Measurements from ENCODE around the gene THOC6. TPM values are rescaled to one million over a fixed set of nuclear protein-coding genes. Genes with fewer than 3 reads are reported as not detected.

Gene THOC6
- total RNA-seq, 1 donor from 2014 or later, result 17.0 TPM

DNA sequence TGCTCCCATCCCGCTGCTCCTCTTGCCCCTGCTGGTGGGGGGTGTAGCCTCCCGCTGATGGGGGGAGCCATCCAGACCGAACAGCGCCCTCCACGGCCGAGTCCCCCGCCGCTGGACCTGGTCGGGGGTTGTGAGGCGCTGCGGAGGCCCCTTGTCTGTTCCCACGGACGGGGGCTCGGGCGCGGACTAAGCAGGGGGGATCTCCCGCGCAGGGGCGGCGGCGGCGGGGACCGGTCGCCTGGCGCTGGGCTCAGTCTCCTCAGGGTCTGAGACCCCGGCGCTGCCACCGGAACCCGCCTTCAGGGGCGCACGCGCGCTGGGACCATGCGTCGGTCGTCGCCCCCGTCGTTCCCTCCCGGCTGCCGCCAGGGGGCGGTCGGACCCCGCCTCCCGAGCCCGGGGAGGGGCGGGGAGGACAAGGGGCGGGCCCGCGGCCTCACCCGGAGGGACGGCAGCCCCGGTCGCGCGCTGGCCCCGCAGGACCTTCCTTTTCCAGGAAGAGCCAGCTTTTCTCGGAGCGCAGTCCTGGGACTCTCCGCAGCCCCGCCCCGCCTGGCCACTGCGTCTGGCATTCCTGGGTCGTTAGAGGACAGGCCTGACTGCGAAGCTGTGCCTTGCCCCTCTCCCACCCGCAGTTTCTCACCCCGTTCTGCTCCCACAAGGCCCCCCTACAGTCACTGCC is 35.3 kb downstream of the THOC6 start:
- DNase-seq (ENCODE audit: low read depth), result peak; percentile 47
- TF ChIP-seq, protein P1, sequence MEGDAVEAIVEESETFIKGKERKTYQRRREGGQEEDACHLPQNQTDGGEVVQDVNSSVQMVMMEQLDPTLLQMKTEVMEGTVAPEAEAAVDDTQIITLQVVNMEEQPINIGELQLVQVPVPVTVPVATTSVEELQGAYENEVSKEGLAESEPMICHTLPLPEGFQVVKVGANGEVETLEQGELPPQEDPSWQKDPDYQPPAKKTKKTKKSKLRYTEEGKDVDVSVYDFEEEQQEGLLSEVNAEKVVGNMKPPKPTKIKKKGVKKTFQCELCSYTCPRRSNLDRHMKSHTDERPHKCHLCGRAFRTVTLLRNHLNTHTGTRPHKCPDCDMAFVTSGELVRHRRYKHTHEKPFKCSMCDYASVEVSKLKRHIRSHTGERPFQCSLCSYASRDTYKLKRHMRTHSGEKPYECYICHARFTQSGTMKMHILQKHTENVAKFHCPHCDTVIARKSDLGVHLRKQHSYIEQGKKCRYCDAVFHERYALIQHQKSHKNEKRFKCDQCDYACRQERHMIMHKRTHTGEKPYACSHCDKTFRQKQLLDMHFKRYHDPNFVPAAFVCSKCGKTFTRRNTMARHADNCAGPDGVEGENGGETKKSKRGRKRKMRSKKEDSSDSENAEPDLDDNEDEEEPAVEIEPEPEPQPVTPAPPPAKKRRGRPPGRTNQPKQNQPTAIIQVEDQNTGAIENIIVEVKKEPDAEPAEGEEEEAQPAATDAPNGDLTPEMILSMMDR (IDR thresholded peaks at IDR 0.05; ENCODE audit: insufficient read depth, low read length, poor library complexity, severe bottlenecking), result no peak
- Histone ChIP-seq H3K27me3 (ENCODE audit: control insufficient read depth, insufficient read depth, low read length) (no peaks in the 10 kb centered on the region), H3K36me3 (ENCODE audit: control insufficient read depth, insufficient read depth, low read length) (peaks cover 1% of the 10 kb centered on the region), H3K4me3 (ENCODE audit: low read depth, low read length) (peak overlapping the region; percentile 73)

DNA sequence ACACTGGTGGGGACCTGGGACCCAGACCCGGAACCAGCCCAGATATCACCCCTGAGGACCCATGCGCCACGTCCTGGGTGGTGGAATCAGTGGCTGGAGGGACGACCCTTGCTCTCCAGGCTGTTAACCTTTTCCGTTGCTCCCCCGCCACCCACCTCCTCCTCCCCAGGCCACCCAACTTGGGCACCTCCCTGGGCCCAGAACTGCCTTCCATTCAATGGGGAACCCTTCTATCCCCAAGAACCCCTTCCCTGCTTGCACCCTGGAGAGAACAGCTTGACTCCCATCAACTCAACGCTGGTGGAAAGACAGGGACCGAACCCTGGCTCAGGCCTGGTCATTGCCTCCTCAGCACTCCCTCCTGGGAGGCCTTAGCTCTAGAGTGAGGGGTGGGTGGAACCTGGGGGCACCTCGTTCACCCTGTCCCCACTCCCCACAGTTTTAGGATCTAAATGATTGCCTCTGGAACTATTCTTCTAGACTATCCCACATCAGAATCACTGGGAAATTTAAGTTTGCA is 35.9 kb downstream of the THOC6 start:
- H3K36me3 ChIP-seq (ENCODE audit: control insufficient read depth, insufficient read depth, low read length), result peaks cover 1% of the 10 kb centered on the region
- H3K4me3 ChIP-seq (ENCODE audit: low read depth, low read length), result peak overlapping the region; percentile 73
- no peaks in the 10 kb centered on the region for H3K27me3 ChIP-seq (ENCODE audit: control insufficient read depth, insufficient read depth, low read length)
- TF ChIP-seq, protein P1 (IDR thresholded peaks at IDR 0.05; ENCODE audit: insufficient read depth, low read length, poor library complexity, severe bottlenecking), result no peak
- DNase-seq (ENCODE audit: low read depth), result no peak

DNA sequence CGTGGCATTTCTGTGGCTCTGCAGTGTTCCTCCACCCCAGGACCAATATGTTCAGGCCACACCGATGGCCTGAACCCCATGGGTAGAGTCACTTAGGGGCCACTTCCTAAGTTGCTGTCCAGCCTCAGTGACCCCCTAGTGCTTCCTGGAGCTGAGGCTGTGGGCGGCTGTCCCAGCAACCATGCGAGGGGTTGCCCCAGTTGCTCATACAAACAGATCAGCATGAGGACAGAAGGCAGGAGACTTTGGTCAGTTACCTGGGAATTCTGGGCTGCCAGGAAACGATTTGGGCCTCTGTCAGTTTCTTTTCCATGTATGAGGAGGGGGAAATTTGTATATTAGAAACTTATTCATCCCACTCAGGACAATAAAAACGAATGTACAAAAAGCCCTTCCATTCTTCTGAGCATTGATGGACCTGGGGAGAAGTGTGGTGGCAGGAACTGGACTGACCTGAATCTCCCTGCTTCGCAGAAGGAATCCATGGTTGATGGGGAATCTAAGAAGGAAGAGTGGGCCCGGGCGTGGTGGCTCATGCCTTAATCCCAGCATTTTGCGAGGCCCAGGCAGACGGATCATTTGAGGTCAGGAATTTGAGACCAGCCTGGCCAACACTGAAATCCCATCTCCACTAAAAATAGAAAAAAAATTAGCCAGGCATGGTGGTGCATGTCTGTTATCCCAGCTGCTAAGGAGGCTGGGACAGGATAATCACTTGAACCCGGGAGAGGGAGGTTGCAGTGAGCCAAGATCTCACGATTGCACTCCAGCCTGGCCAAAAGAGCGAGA is 36.7 kb downstream of the THOC6 start:
- H3K27me3 ChIP-seq (ENCODE audit: control insufficient read depth, insufficient read depth, low read length), result no peaks in the 10 kb centered on the region
- no peaks in the 10 kb centered on the region for H3K36me3 ChIP-seq (ENCODE audit: control insufficient read depth, insufficient read depth, low read length)
- H3K4me3 ChIP-seq (ENCODE audit: low read depth, low read length), result no peak overlapping the region
- DNase-seq (ENCODE audit: low read depth), result no peak
- TF ChIP-seq, protein P1 (IDR thresholded peaks at IDR 0.05; ENCODE audit: insufficient read depth, low read length, poor library complexity, severe bottlenecking), result no peak

DNA sequence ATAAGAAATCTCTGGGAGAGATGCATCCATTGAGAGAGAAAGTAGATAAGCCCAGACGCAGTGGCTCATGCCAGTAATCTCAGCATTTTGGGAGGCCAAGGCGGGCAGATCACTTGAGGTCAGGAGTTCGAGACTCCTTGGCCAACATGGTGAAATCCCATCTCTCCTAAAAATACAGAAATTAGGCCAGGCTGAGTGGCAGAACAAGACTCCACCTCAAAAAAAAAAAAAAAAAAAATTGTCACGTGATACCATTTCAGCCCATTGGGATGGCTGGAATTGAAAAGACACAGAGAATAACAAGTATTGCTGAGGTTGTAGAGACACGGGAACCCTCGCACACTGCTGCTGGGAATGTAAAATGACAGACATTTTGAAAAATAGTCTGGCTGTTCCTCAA is 38.7 kb downstream of the THOC6 start:
- no peak overlapping the region for H3K4me3 ChIP-seq (ENCODE audit: low read depth, low read length)
- DNase-seq (ENCODE audit: low read depth), result no peak
- TF ChIP-seq, protein P1 (IDR thresholded peaks at IDR 0.05; ENCODE audit: insufficient read depth, low read length, poor library complexity, severe bottlenecking), result no peak
- no peaks in the 10 kb centered on the region for H3K36me3 ChIP-seq (ENCODE audit: control insufficient read depth, insufficient read depth, low read length)
- H3K27me3 ChIP-seq (ENCODE audit: control insufficient read depth, insufficient read depth, low read length), result no peaks in the 10 kb centered on the region

DNA sequence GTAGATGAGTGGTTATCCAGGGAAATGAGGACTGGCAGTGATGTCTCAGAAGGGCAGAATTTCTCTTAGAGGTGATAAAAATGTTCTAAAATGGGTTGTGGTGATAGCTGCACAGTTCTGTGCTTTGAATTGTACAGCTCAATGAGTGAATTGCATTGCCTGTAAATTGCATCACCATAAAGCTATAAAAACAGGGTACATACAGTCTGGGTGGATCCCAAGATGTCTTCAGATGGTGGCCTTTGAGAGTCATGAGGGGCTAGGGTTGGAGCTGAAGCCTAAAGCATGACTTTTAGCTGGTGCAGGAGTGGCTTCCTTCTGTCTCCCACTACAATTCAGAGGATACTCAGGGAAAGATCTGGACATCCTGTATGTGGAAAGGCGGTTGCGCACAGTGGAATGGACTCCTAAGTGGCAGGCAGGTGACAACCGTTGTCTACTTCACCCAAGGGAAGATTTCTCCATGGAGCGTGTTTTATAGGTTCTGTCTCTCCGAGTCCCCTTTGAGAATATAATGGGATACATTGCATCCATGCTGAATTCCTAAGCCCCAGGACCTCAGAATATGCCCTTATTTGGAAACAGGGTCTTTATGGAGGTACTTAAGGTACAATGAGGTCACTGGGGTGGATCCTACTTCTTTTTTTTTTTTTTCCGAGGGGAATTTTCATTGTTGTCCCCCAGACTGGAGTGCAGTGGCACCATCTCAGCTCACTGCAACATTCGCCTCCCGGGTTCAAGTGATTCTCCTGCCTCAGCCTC is 40.0 kb downstream of the THOC6 start:
- Histone ChIP-seq H3K27me3 (ENCODE audit: control insufficient read depth, insufficient read depth, low read length) (no peaks in the 10 kb centered on the region), H3K36me3 (ENCODE audit: control insufficient read depth, insufficient read depth, low read length) (no peaks in the 10 kb centered on the region), H3K4me3 (ENCODE audit: low read depth, low read length) (no peak overlapping the region)
- no peak for DNase-seq (ENCODE audit: low read depth)
- TF ChIP-seq, protein P1 (IDR thresholded peaks at IDR 0.05; ENCODE audit: insufficient read depth, low read length, poor library complexity, severe bottlenecking), result no peak

Measured in kidney epithelial cell (primary cell).